GM18526 (cell line): ENCODE measurements around the gene DPEP3.

Experiments
- POLR2A ChIP-seq: IDR thresholded peaks from 3 replicates; pipeline ENCODE4 v1.6.1; 2011; ENCODE audit not compliant: insufficient read length; ENCODE audit errors: extremely low read depth

Gene DPEP3

GRCh38 chr16:67976205-67976604 lies 4.1 kb downstream of the DPEP3 start:
- no peak for TF ChIP-seq POLR2A

GRCh38 chr16:67975321-67976105 lies 4.8 kb downstream of the DPEP3 start:
- TF ChIP-seq POLR2A: no peak

DNA sequence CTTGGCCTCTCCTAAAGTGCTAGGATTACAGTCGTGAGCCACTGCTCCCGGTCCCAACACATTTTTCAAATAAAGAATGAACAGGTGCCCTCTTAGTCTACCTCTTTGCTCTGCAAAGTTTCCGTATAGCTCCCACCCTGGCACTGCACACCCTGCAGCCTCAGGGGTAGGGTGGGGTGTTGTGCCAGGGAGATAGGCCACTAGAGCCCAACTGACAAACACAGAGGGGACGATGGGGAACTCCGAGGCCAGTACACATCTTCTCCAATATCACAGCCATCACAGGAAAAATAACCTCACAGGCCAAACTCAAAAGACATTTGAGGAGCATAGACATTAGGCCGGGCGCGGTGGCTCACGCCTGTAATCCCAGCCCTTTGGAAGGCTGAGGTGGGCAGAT lies 9.2 kb downstream of the DPEP3 start:
- no peak for TF ChIP-seq POLR2A

DNA sequence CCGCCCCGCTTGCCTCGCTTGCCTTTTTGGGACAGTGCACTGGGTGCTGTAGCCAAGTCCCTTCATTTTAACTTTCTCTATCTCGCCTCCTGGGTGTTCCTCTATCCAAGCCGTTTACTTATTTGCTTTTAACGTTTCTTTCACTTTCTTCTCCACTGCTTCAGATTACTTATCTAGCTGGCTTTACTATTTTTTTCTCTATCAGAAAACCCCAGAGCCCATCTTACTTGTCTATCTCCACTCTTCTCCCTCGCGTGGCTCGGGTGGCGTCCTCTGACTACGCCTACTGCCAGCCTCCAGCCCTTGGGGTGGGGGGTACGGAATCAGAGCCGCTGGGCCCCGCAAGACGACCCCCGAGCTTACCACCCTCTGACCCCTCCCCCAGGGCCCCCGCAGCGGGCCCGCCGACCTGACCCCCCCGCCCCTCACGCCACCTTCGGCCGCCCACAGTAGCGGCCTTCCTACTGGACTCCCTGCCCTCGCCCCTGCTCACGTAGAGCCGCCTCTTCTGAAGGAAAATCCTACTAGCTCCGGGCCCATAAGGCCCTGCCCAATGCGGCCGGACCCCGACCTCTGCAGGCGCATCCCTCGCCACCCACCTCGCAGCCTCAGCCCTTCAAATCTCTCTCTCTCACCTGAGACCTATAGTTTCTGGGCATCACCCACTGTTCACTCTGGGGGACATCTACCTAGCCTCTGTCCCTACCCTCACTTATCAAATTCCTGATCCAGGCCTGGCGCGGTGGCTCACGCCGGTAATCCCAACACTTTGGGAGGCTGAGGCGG lies 10.9 kb downstream of the DPEP3 start:
- no peak for TF ChIP-seq POLR2A

DNA sequence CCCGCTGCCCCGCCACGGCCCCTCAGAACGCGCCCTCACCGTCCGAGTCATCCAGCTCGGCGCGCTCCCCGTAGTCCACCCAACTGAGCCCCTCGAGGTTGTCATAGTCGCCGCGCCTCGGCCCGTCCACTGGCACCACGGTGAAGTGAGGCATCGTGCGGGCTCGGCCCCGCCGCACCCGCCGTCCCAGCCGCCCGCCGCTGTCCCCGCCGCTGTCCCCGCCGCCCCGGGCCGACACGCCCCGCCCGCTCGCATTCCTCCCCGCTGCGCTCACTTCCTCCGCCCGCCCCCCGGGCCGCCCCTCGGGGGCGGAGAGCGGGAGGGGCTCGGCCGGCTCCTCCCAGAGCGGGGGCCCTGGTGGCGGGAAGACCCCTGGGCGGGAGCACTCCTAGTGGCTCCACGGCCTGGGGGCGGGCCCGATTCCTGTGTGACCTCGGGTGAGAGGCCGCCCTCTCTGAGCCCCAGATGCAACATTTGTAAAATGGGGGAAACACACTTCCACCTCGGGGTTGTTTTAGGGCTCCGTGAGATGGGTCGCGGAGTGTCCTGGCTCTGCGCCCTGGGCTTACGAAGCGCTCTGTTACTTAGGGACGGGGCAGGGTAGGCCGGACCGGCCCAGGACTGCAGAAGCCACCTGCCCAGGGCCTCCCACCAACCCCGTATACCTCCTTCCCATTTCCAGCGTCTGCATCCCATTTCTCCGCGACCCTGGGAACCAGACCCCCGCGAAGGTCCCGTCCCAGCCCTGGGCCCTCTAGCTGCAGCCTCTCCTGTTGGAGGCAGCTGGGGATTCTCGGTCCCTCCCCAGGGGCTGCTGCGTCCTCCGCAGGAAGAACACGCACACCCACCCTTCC lies 11.7 kb downstream of the DPEP3 start, which contains the start of gene SLC12A4:
TSS of gene SLC12A4 (minus strand) at position 238 of the 854 bp plus-strand sequence. CDS start at position 154, 84 bp downstream.
- peak; percentile 55 for TF ChIP-seq POLR2A

DNA sequence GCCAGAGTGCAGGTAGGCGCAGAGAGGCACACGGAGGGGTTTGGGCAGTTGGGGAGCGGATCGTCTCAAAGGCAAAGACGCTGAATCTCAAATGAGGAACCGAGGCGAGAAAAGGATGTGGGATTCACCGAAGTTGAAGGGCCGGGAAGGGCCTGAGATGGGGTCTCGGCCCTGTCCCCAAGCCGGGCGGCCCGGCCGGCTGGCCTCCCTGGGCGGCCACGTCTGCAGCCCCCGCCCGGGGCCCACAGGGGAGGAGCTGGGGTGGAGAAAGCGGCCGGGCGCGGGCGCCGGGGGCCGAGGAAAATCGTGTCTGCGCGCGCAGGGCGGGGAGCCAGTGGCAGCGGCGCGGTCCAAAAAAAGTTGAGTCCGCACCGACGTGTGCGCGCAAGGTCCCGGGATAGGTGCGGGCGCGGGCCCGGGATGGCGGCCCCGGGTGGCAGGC lies 12.3 kb downstream of the DPEP3 start:
- no peak for TF ChIP-seq POLR2A

GRCh38 chr16:67967183-67967957 lies 12.9 kb downstream of the DPEP3 start:
- TF ChIP-seq POLR2A: no peak

- no peak for TF ChIP-seq POLR2A
Observed at GRCh38 chr16:67966549-67967182, 13.6 kb downstream of the DPEP3 start.

GRCh38 chr16:67965668-67966548 lies 14.4 kb downstream of the DPEP3 start:
- TF ChIP-seq POLR2A: no peak

GRCh38 chr16:67964477-67965131 lies 15.7 kb downstream of the DPEP3 start:
- TF ChIP-seq POLR2A: no peak

GRCh38 chr16:67963662-67964321 lies 16.5 kb downstream of the DPEP3 start:
- TF ChIP-seq POLR2A: no peak

GRCh38 chr16:67963292-67963661 lies 17.0 kb downstream of the DPEP3 start:
- no peak for TF ChIP-seq POLR2A
